HepG2 (cell line): ENCODE measurements around the gene ORC2. TPM values are rescaled to one million over a fixed set of nuclear protein-coding genes. Genes with fewer than 3 reads are reported as not detected.

Experiments
- ATF3 ChIP-seq: sonication (generic); formaldehyde crosslinking; IDR thresholded peaks from 2 replicates; pipeline ENCODE4 v1.4.0; 2020; ENCODE audit warnings: missing genetic modification reagents
- BRD4 ChIP-seq: sonication (generic); formaldehyde crosslinking; IDR thresholded peaks from 2 replicates; pipeline ENCODE4 v1.4.0; 2020; ENCODE audit warnings: missing genetic modification reagents
- FOXA1 ChIP-seq, 2 experiments: fragments of 450-650 bp in 1 of 2; sonication (generic) in 1 of 2; formaldehyde crosslinking in 1 of 2; IDR thresholded peaks; 2 replicates each; pipeline versions ENCODE4 v1.4.0 to v1.6.1; 2016 to 2020; ENCODE audit warnings: missing genetic modification reagents in 1 of 2
- FOXA3 ChIP-seq: IDR thresholded peaks from 2 replicates; pipeline ENCODE4 v1.6.1; 2016; ENCODE audit warnings: missing genetic modification reagents, missing compliant biosample characterization
- IKZF1 ChIP-seq: fragments of 450-650 bp; IDR thresholded peaks from 2 replicates; pipeline ENCODE4 v1.7.1; 2016
- MAF1 ChIP-seq: sonication (generic); formaldehyde crosslinking; IDR thresholded peaks from 2 replicates; pipeline ENCODE4 v1.5.0; 2020; ENCODE audit warnings: missing genetic modification reagents, borderline replicate concordance
- MED1 ChIP-seq: sonication (generic); formaldehyde crosslinking; IDR thresholded peaks from 2 replicates; pipeline ENCODE4 v1.4.0; 2020; ENCODE audit warnings: missing genetic modification reagents
- NFRKB ChIP-seq: fragments of 450-650 bp; IDR thresholded peaks from 2 replicates; pipeline ENCODE4 v1.6.1; 2017
- PATZ1 ChIP-seq: sonication (generic); formaldehyde crosslinking; IDR thresholded peaks from 2 replicates; pipeline ENCODE4 v1.4.0; 2020; ENCODE audit warnings: missing genetic modification reagents
- PAX8 ChIP-seq: sonication (generic); formaldehyde crosslinking; IDR thresholded peaks from 2 replicates; pipeline ENCODE4 v1.8.0; 2022; ENCODE audit warnings: mild to moderate bottlenecking, missing genetic modification reagents, borderline replicate concordance
- PBX2 ChIP-seq: IDR thresholded peaks from 2 replicates; pipeline ENCODE4 v1.6.1; 2016; ENCODE audit warnings: control low read depth
- PCBP2 ChIP-seq: fragments of 200-400 bp; formaldehyde crosslinking; optimal IDR thresholded peaks from 2 replicates; pipeline ENCODE3; 2018; ENCODE audit warnings: low read length, low read depth; ENCODE audit not compliant: poor library complexity, severe bottlenecking
- PREB ChIP-seq: sonication (generic); formaldehyde crosslinking; IDR thresholded peaks from 2 replicates; pipeline ENCODE4 v1.4.0; 2020; ENCODE audit warnings: missing genetic modification reagents
- RXRA ChIP-seq: sonication (generic); formaldehyde crosslinking; IDR thresholded peaks from 2 replicates; pipeline ENCODE4 v1.5.1; 2020; ENCODE audit warnings: missing genetic modification reagents
- SNAPC5 ChIP-seq: sonication (generic); formaldehyde crosslinking; IDR thresholded peaks from 2 replicates; pipeline ENCODE4 v1.8.1; 2023; ENCODE audit warnings: mild to moderate bottlenecking, missing genetic modification reagents, borderline replicate concordance
- TRAFD1 ChIP-seq: sonication (generic); formaldehyde crosslinking; IDR thresholded peaks from 2 replicates; pipeline ENCODE4 v1.5.1; 2020; ENCODE audit warnings: missing genetic modification reagents, mild to moderate bottlenecking, borderline replicate concordance
- ZNF331 ChIP-seq: sonication (generic); formaldehyde crosslinking; IDR thresholded peaks from 2 replicates; pipeline ENCODE4 v1.4.0; 2020; ENCODE audit warnings: missing genetic modification reagents
- ZNF34 ChIP-seq: sonication (generic); formaldehyde crosslinking; IDR thresholded peaks from 2 replicates; pipeline ENCODE4 v1.4.0; 2020; ENCODE audit warnings: mild to moderate bottlenecking, missing genetic modification reagents, borderline replicate concordance
- ZNF513 ChIP-seq: sonication (generic); formaldehyde crosslinking; conservative IDR thresholded peaks from 2 replicates; pipeline ENCODE4 v1.5.0; 2020; ENCODE audit warnings: missing genetic modification reagents
- ZNF691 ChIP-seq: sonication (generic); formaldehyde crosslinking; IDR thresholded peaks from 2 replicates; pipeline ENCODE4 v1.4.0; 2020; ENCODE audit warnings: missing genetic modification reagents, low read depth, mild to moderate bottlenecking, borderline replicate concordance
- ZNF713 ChIP-seq: sonication (generic); formaldehyde crosslinking; IDR thresholded peaks from 2 replicates; pipeline ENCODE4 v1.4.0; 2020; ENCODE audit warnings: mild to moderate bottlenecking, missing genetic modification reagents
- polyA plus RNA-seq, 8 experiments: library from polyadenylated mRNA; depleted of rRNA in 3 of 8; stranded (reverse) in 7 of 8; unstranded in 1 of 8; fragments of >200 nt; fragmentation: Illumina TruSeq in 4 of 8; extraction: Trizol in 4 of 8; gene quantifications; 2 replicates each; pipeline versions ENCODE4 v1.2.1 to v1.2.3, GENCODE V29; 2011 to 2016; ENCODE audit warnings: low read depth in 4 of 8, missing spikeins in 1 of 8, mixed read lengths in 1 of 8; ENCODE audit not compliant: insufficient read depth in 1 of 8
- total RNA-seq, 5 experiments: library from RNA; depleted of rRNA; stranded (reverse); fragments of >200 nt; fragmentation: Illumina TruSeq; extraction: Trizol; gene quantifications; 2 replicates each; pipeline ENCODE4 v1.2.3, GENCODE V29; 2016; ENCODE audit warnings: low read depth in 1 of 5

ORC2 gene
- total and polyA plus RNA-seq, 2 of the 13 experiments (the other 11 are each of a cell fraction or from before 2014, with no cell fraction given), result 19.3 to 73.5 TPM

GRCh38 chr2:201008296-201008829 lies 44.9 kb upstream of the ORC2 start (continued):
- no peak for TF ChIP-seq ZNF513 (CRISPR knock-in tag)
- TF ChIP-seq ZNF691 (CRISPR knock-in tag), result no peak
- TF ChIP-seq ZNF331 (CRISPR knock-in tag), result peak; percentile 58; the same call in 1 of the 2 replicates
- TF ChIP-seq RXRA (CRISPR knock-in tag), result peak; percentile 17; the same call in 1 of the 2 replicates
- TF ChIP-seq BRD4, result no peak
- TF ChIP-seq PCBP2, result no peak
- TF ChIP-seq ZNF34, result no peak
- no peak for TF ChIP-seq SNAPC5 (CRISPR knock-in tag)
- peak; percentile 20; the same call in 1 of the 2 replicates for TF ChIP-seq PATZ1 (CRISPR knock-in tag)
- no peak for TF ChIP-seq PAX8
- TF ChIP-seq ZNF713 (CRISPR knock-in tag), result no peak
- no peak for TF ChIP-seq IKZF1
- TF ChIP-seq FOXA3 (CRISPR knock-in tag), result peak; percentile 96
- TF ChIP-seq ATF3, result no peak
- TF ChIP-seq PBX2 (CRISPR knock-in tag), result no peak
- TF ChIP-seq MAF1 (CRISPR knock-in tag), result no peak
- no peak for TF ChIP-seq NFRKB
- TF ChIP-seq TRAFD1 (CRISPR knock-in tag), result no peak
- TF ChIP-seq PREB, result no peak
- peak; percentile 81 for TF ChIP-seq MED1
- peak; percentile 55; the same call in 1 of the 2 replicates for TF ChIP-seq FOXA1 (IDR thresholded peaks at IDR 0.05)
- TF ChIP-seq FOXA1 (CRISPR knock-in tag; IDR thresholded peaks at IDR 0.05), result peak; percentile 87
